ENCODE measurements around the gene SLC2A8.

Gene SLC2A8

GRCh38 chr9:127406799-127407491, 10.0 kb downstream of the SLC2A8 start:
- H3K4me3 ChIP-seq (ENCODE audit: low read depth, low read length) = no peak overlapping the region
- no peaks in the 10 kb centered on the region for H3K27me3 ChIP-seq (replicated peaks)
- TF ChIP-seq, protein P1, sequence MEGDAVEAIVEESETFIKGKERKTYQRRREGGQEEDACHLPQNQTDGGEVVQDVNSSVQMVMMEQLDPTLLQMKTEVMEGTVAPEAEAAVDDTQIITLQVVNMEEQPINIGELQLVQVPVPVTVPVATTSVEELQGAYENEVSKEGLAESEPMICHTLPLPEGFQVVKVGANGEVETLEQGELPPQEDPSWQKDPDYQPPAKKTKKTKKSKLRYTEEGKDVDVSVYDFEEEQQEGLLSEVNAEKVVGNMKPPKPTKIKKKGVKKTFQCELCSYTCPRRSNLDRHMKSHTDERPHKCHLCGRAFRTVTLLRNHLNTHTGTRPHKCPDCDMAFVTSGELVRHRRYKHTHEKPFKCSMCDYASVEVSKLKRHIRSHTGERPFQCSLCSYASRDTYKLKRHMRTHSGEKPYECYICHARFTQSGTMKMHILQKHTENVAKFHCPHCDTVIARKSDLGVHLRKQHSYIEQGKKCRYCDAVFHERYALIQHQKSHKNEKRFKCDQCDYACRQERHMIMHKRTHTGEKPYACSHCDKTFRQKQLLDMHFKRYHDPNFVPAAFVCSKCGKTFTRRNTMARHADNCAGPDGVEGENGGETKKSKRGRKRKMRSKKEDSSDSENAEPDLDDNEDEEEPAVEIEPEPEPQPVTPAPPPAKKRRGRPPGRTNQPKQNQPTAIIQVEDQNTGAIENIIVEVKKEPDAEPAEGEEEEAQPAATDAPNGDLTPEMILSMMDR (IDR thresholded peaks at IDR 0.05; ENCODE audit: low read depth, low read length, missing control alignments) = no peak
- peaks cover 3% of the 10 kb centered on the region for H3K36me3 ChIP-seq (replicated peaks)
- in situ Hi-C loops (cut with HindIII; ENCODE audit: low pct_ligation_motif_present, low sequenced_read_pairs) = no loop called here
- H3K27ac ChIP-seq = no peak overlapping the region
- no peak for DNase-seq

- no peaks in the 10 kb centered on the region for H3K27me3 ChIP-seq (replicated peaks)
Observed at GRCh38 chr9:127407492-127407843, 10.5 kb downstream of the SLC2A8 start.

GRCh38 chr9:127411122-127411521, 14.2 kb downstream of the SLC2A8 start:
- H3K27ac ChIP-seq = no peak overlapping the region
- DNase-seq = no peak
- H3K36me3 ChIP-seq (replicated peaks) = no peaks in the 10 kb centered on the region
- in situ Hi-C loops (cut with HindIII; ENCODE audit: low pct_ligation_motif_present, low sequenced_read_pairs) = no loop called here
- H3K4me3 ChIP-seq (ENCODE audit: low read depth, low read length) = no peak overlapping the region
- no peaks in the 10 kb centered on the region for H3K27me3 ChIP-seq (replicated peaks)
- TF ChIP-seq, protein P1 (IDR thresholded peaks at IDR 0.05; ENCODE audit: low read depth, low read length, missing control alignments) = no peak

More at GRCh38 chr9:127407492-127407843, 10.5 kb downstream of the SLC2A8 start:
- in situ Hi-C loops (cut with HindIII; ENCODE audit: low pct_ligation_motif_present, low sequenced_read_pairs) = no loop called here
- TF ChIP-seq, protein P1 (IDR thresholded peaks at IDR 0.05; ENCODE audit: low read depth, low read length, missing control alignments) = no peak
- Histone ChIP-seq H3K36me3 (replicated peaks) (peaks cover 3% of the 10 kb centered on the region), H3K4me3 (ENCODE audit: low read depth, low read length) (no peak overlapping the region), H3K27ac (no peak overlapping the region)
- DNase-seq = no peak

DNA sequence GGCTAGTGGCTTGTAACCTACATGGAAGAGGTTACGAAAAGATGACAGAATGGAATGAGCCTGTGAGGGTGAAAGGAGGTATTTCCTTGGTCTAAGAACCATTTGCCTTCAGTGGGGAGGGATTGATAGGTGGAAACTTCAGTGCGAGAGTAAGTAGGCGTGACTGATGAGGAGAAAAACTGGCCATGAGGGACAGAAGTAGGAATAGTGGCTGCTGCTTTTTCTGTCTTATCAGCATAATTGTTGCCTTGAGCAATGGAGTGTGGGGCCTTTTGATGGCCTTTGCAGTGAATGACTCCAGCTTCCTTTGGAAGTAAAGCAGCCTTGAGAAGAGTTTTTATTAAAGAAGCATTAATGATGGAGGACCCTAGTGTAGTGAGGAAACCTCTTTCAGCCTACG, 18.2 kb downstream of the SLC2A8 start:
- Histone ChIP-seq H3K27ac (no peak overlapping the region), H3K27me3 (replicated peaks) (no peaks in the 10 kb centered on the region), H3K36me3 (replicated peaks) (no peaks in the 10 kb centered on the region), H3K4me3 (ENCODE audit: low read depth, low read length) (no peak overlapping the region)
- TF ChIP-seq, protein P1 (IDR thresholded peaks at IDR 0.05; ENCODE audit: low read depth, low read length, missing control alignments) = no peak
- in situ Hi-C loops (cut with HindIII; ENCODE audit: low pct_ligation_motif_present, low sequenced_read_pairs) = no loop called here
- DNase-seq = no peak

DNA sequence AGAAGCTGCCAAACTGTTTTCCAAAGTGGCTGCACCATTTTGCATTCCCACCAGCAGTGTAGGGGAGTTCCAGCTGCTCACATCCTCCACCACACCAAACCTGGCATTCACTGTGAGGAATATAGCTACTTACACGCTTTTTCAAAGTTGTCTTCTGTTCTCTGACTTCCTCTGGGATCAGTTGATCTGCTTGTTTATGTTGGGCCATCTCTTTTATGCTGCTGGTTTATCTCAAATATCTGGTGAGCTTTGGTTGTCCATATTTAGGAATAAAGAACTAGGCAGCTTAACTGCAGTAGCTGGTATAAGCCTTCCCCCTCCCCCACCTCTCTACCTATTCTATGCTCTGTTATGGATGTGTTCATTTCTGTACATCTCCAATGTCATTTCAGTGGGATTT, 18.7 kb downstream of the SLC2A8 start:
- Histone ChIP-seq H3K27me3 (replicated peaks) (no peaks in the 10 kb centered on the region), H3K27ac (no peak overlapping the region), H3K36me3 (replicated peaks) (no peaks in the 10 kb centered on the region), H3K4me3 (ENCODE audit: low read depth, low read length) (no peak overlapping the region)
- DNase-seq = no peak
- TF ChIP-seq, protein P1 (IDR thresholded peaks at IDR 0.05; ENCODE audit: low read depth, low read length, missing control alignments) = no peak
- in situ Hi-C loops (cut with HindIII; ENCODE audit: low pct_ligation_motif_present, low sequenced_read_pairs) = no loop called here
